SK-N-SH (cell line): Measurements from ENCODE around the gene ATG16L2. TPM values are rescaled to one million over a fixed set of nuclear protein-coding genes. Genes with fewer than 3 reads are reported as not detected.

Experiments used
- CTCF ChIA-PET: fragments of 300-600, 350-600 bp; formaldehyde crosslinking; extraction: SDS; loops from one replicate; lab custom pipeline; 2021; lab: Yijun Ruan, JAX
- POLR2A ChIA-PET: fragments of 350-600 bp; sonication (Branson Sonifier 250); formaldehyde crosslinking; extraction: SDS; loops from one replicate; lab custom pipeline; 2020; ENCODE audit warnings: antibody characterized with exemption, inconsistent platforms; lab: Yijun Ruan, JAX
- DNase-seq: peaks from one replicate; pipeline ENCODE4 v3.0.0; 2012
- H2AFZ ChIP-seq: fragments of 200-600 bp; sonication (generic); 2 replicates; pipeline ENCODE4 v1.8.1; 2016; ENCODE audit warnings: antibody characterized with exemption, mild to moderate bottlenecking, low read depth
- H3F3A ChIP-seq: fragments of 200-600 bp; sonication (generic); replicated peaks from 2 replicates; pipeline ENCODE3; 2016; ENCODE audit warnings: antibody characterized with exemption, mild to moderate bottlenecking; ENCODE audit not compliant: insufficient read depth
- H3K27ac ChIP-seq, 2 experiments: fragments of 200-500 bp in 1 of 2; fragments of 200-600 bp in 1 of 2; sonication (Bioruptor generic) in 1 of 2; sonication (generic), shearing (Covaris generic) in 1 of 2; 2 replicates each; pipeline versions ENCODE4 v1.5.1 to v1.6.1; 2014 to 2016; ENCODE audit warnings: low read depth in 2 of 2, inconsistent platforms in 1 of 2, low read length in 1 of 2, mild to moderate bottlenecking in 1 of 2, mixed read lengths in 1 of 2
- H3K27me3 ChIP-seq: fragments of 200-600 bp; sonication (generic), shearing (Covaris generic); 2 replicates; pipeline ENCODE4 v1.6.1; 2016; ENCODE audit warnings: mixed run types; ENCODE audit not compliant: insufficient read depth
- H3K36me3 ChIP-seq, 2 experiments: fragments of 200-500 bp in 1 of 2; fragments of 200-600 bp in 1 of 2; sonication (Bioruptor generic) in 1 of 2; sonication (generic) in 1 of 2; replicated peaks in 1 of 2; 2 replicates each; pipeline versions ENCODE3 to v1.5.1; 2014 to 2016; ENCODE audit warnings: low read length in 1 of 2, mild to moderate bottlenecking in 1 of 2; ENCODE audit not compliant: insufficient read depth in 2 of 2, control insufficient read depth in 1 of 2
- H3K4me1 ChIP-seq, 2 experiments: fragments of 200-500 bp in 1 of 2; fragments of 200-600 bp in 1 of 2; sonication (Bioruptor generic) in 1 of 2; sonication (generic), shearing (Covaris generic) in 1 of 2; 2 replicates each; pipeline versions ENCODE4 v1.5.1 to v1.6.1; 2014 to 2016; ENCODE audit warnings: low read depth in 1 of 2, low read length in 1 of 2, mixed run types in 1 of 2; ENCODE audit not compliant: insufficient read depth in 2 of 2, control insufficient read depth in 1 of 2
- H3K4me2 ChIP-seq: fragments of 200-600 bp; sonication (generic), shearing (Covaris generic); 2 replicates; pipeline ENCODE4 v1.6.1; 2017; ENCODE audit warnings: mixed run types
- H3K4me3 ChIP-seq, 2 experiments: fragments of 200-500 bp in 1 of 2; fragments of 200-600 bp in 1 of 2; sonication (Bioruptor generic) in 1 of 2; sonication (generic), shearing (Covaris generic) in 1 of 2; 2 replicates each; pipeline versions ENCODE4 v1.5.1 to v1.8.1; 2014 to 2016; ENCODE audit warnings: low read depth in 2 of 2, inconsistent platforms in 1 of 2, low read length in 1 of 2, mild to moderate bottlenecking in 1 of 2, mixed read lengths in 1 of 2, moderate library complexity in 1 of 2
- H3K79me2 ChIP-seq: fragments of 200-600 bp; sonication (generic); 2 replicates; pipeline ENCODE4 v1.8.1; 2017; ENCODE audit warnings: mild to moderate bottlenecking; ENCODE audit not compliant: insufficient read depth
- H3K9ac ChIP-seq: fragments of 200-600 bp; sonication (generic); 2 replicates; pipeline ENCODE4 v1.6.1; 2017; ENCODE audit warnings: mixed run types
- H3K9me2 ChIP-seq: fragments of 200-600 bp; sonication (generic); 2 replicates; pipeline ENCODE4 v1.6.1; 2017; ENCODE audit warnings: mixed run types
- H3K9me3 ChIP-seq: fragments of 200-600 bp; sonication (generic); 2 replicates; pipeline ENCODE4 v1.6.1; 2017; ENCODE audit warnings: mixed run types, mild to moderate bottlenecking, moderate library complexity
- H4K20me1 ChIP-seq: fragments of 200-600 bp; sonication (generic); 2 replicates; pipeline ENCODE4 v1.6.1; 2017; ENCODE audit warnings: mild to moderate bottlenecking, mixed run types; ENCODE audit not compliant: insufficient read depth
- CHD2 ChIP-seq: fragments of 150-350 bp; IDR thresholded peaks from 2 replicates; pipeline ENCODE4 v1.6.1; 2018; ENCODE audit warnings: low read length; ENCODE audit not compliant: partially characterized antibody
- EZH2phosphoT487 ChIP-seq: fragments of 200-600 bp; sonication (generic); IDR thresholded peaks from 2 replicates; pipeline ENCODE4 v1.6.1; 2017; ENCODE audit warnings: low read depth, mixed run types, mild to moderate bottlenecking, antibody characterized with exemption, moderate library complexity, borderline replicate concordance
- FOSL2 ChIP-seq: IDR thresholded peaks from 2 replicates; pipeline ENCODE4 v1.4.0; 2012; ENCODE audit warnings: low read depth, mild to moderate bottlenecking, moderate library complexity, borderline replicate concordance
- FOXM1 ChIP-seq: IDR thresholded peaks from 2 replicates; pipeline ENCODE4 v1.4.0; 2012; ENCODE audit warnings: low read depth, mild to moderate bottlenecking
- GABPA ChIP-seq: IDR thresholded peaks from 2 replicates; pipeline ENCODE4 v1.4.0; 2012; ENCODE audit warnings: low read depth, mild to moderate bottlenecking
- GATA2 ChIP-seq: sonication (generic); formaldehyde crosslinking; IDR thresholded peaks from 2 replicates; pipeline ENCODE4 v1.5.0; 2020; ENCODE audit warnings: mild to moderate bottlenecking, missing genetic modification reagents
- JUND ChIP-seq: IDR thresholded peaks from 2 replicates; pipeline ENCODE4 v1.4.0; 2012
- MAX ChIP-seq: IDR thresholded peaks from 2 replicates; pipeline ENCODE4 v1.4.0; 2012; ENCODE audit warnings: low read depth
- MEF2A ChIP-seq: IDR thresholded peaks from 2 replicates; pipeline ENCODE4 v1.4.0; 2012; ENCODE audit warnings: low read depth, borderline replicate concordance
- NFIC ChIP-seq: IDR thresholded peaks from 2 replicates; pipeline ENCODE4 v1.4.0; 2012; ENCODE audit warnings: borderline replicate concordance
- NRF1 ChIP-seq: IDR thresholded peaks from 2 replicates; pipeline ENCODE4 v1.6.1; 2012; ENCODE audit warnings: low read depth, mild to moderate bottlenecking, low read length
- RXRA ChIP-seq: IDR thresholded peaks from 2 replicates; pipeline ENCODE4 v1.4.0; 2012; ENCODE audit warnings: low read depth, mild to moderate bottlenecking, borderline replicate concordance
- SIN3A ChIP-seq: IDR thresholded peaks from 2 replicates; pipeline ENCODE4 v1.6.1; 2012; ENCODE audit warnings: low read depth, mild to moderate bottlenecking, low read length, moderate library complexity, borderline replicate concordance
- SMC3 ChIP-seq: IDR thresholded peaks from 2 replicates; pipeline ENCODE4 v1.6.1; 2012; ENCODE audit warnings: low read depth, low read length, improper control_type of control experiment
- TAF1 ChIP-seq: IDR thresholded peaks from 2 replicates; pipeline ENCODE4 v1.6.1; 2012; ENCODE audit warnings: low read depth, mild to moderate bottlenecking, low read length, moderate library complexity, borderline replicate concordance
- YY1 ChIP-seq: IDR thresholded peaks from 2 replicates; pipeline ENCODE4 v1.4.0; 2012; ENCODE audit warnings: low read depth, mild to moderate bottlenecking
- WGBS: methylation state at CpG from one replicate; pipeline ENCODE4 v1.1.6; 2017; ENCODE audit warnings: low lambda C conversion rate; 5-methylcytosine and 5-hydroxymethylcytosine counted together
- polyA plus RNA-seq, 3 experiments: library from polyadenylated mRNA; depleted of rRNA; stranded (reverse); fragments of >200 nt; gene quantifications; 2 replicates each; pipeline ENCODE4 v1.2.3, GENCODE V29; 2012
- TF ChIP-seq, protein P1 (sequence below): IDR thresholded peaks from 2 replicates; pipeline ENCODE4 v1.6.1; 2012; ENCODE audit warnings: mild to moderate bottlenecking, low read depth, low read length, moderate library complexity
- TF ChIP-seq, protein P2 (sequence below): fragments of 200-600 bp; sonication (generic); IDR thresholded peaks from 2 replicates; pipeline ENCODE4 v1.6.1; 2017; ENCODE audit warnings: antibody characterized with exemption, mild to moderate bottlenecking, moderate library complexity
- TF ChIP-seq, protein P3 (sequence below): IDR thresholded peaks from 2 replicates; pipeline ENCODE4; 2012

ATG16L2 gene
- polyA plus RNA-seq, 1 of the 3 experiments (the other 2 are of a cell fraction) = 26.9 TPM

DNA sequence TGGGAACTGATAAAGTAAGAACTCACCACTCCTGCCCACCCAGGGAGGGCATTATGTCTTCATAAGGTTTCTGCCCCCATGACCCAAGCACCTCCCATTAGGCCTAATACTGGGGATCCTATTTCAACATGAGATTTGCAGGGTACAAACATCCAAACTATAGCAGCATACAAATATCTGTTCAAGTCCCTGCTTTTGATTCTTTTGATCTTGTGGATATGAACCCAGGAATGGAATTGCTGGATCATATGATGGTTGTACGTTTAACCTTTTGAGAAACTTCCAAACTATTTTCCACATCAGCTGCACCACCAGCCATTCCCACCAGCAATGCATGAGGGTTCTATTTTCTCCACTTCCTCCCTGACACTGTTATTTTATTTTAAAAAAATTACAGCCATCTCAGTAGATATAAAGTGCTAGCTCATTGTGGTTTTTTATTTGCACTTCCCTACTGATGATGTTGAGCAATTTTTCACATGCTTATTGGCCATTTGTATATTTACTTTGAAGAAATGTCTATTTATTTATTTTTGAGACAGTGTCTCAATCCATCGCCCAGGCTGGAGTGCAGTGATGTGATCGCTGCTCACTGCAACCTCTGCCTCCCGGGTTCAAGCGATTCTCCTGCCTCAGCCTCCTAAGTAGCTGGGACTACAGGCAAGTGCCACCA, 7.1 kb upstream of the ATG16L2 start:
- DNase-seq = no peak
- H3K4me2 ChIP-seq = no peak overlapping the region
- H3K27ac ChIP-seq = no peak overlapping the region

GRCh38 chr11:72807792-72808191, 6.4 kb upstream of the ATG16L2 start:
- Histone ChIP-seq H3K9ac (no peak overlapping the region), H3K9me2 (no peaks in the 10 kb centered on the region), H3K9me3 (no peaks in the 10 kb centered on the region), H4K20me1 (no peaks in the 10 kb centered on the region), H3K4me2 (no peak overlapping the region), H3F3A (peaks cover 5% of the 10 kb centered on the region), H3K27me3 (no peaks in the 10 kb centered on the region), H3K4me1 (peaks cover 0 to 7% of the 10 kb centered on the region in 2 experiments; a peak in 2 of 4 replicates), H3K36me3 (no peaks in the 10 kb centered on the region), H3K4me3 (no peak overlapping the region), H3K79me2 (peaks cover 16% of the 10 kb centered on the region; the same call in 1 of the 2 replicates), H3K27ac (no peak overlapping the region), H2AFZ (no peak overlapping the region)
- POLR2A ChIA-PET = no interaction called here
- WGBS = 91% methylated on average over 2 of the region's 2 CpGs
- TF ChIP-seq FOSL2 (no peak), RXRA (no peak), SMC3 (no peak), NRF1 (no peak)
- TF ChIP-seq, protein P1, sequence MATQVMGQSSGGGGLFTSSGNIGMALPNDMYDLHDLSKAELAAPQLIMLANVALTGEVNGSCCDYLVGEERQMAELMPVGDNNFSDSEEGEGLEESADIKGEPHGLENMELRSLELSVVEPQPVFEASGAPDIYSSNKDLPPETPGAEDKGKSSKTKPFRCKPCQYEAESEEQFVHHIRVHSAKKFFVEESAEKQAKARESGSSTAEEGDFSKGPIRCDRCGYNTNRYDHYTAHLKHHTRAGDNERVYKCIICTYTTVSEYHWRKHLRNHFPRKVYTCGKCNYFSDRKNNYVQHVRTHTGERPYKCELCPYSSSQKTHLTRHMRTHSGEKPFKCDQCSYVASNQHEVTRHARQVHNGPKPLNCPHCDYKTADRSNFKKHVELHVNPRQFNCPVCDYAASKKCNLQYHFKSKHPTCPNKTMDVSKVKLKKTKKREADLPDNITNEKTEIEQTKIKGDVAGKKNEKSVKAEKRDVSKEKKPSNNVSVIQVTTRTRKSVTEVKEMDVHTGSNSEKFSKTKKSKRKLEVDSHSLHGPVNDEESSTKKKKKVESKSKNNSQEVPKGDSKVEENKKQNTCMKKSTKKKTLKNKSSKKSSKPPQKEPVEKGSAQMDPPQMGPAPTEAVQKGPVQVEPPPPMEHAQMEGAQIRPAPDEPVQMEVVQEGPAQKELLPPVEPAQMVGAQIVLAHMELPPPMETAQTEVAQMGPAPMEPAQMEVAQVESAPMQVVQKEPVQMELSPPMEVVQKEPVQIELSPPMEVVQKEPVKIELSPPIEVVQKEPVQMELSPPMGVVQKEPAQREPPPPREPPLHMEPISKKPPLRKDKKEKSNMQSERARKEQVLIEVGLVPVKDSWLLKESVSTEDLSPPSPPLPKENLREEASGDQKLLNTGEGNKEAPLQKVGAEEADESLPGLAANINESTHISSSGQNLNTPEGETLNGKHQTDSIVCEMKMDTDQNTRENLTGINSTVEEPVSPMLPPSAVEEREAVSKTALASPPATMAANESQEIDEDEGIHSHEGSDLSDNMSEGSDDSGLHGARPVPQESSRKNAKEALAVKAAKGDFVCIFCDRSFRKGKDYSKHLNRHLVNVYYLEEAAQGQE = no peak
- DNase-seq = no peak
- CTCF ChIA-PET = interaction anchor here (1.1 kb wide), 1 partner anchor 82 kb away, joined by 3 read pairs; no protein-coding TSS in a partner anchor

More for the DNA sequence above, 7.1 kb upstream of the ATG16L2 start:
- peaks cover 11% of the 10 kb centered on the region; the same call in 1 of the 2 replicates for H3K79me2 ChIP-seq
- H3K4me1 ChIP-seq = peaks cover 0 to 2% of the 10 kb centered on the region in 2 experiments; a peak in 1 of 4 replicates
- no peaks in the 10 kb centered on the region for H3K27me3 ChIP-seq
- ChIA-PET POLR2A (no interaction called here), CTCF (interaction anchor here (1.1 kb wide), 1 partner anchor 82 kb away, joined by 3 read pairs; no protein-coding TSS in a partner anchor)
- no peaks in the 10 kb centered on the region for H3K9me3 ChIP-seq
- no peaks in the 10 kb centered on the region for H4K20me1 ChIP-seq
- WGBS = 78% methylated on average over 5 of the region's 5 CpGs
- H3K36me3 ChIP-seq = no peaks in the 10 kb centered on the region
- no peaks in the 10 kb centered on the region for H3K9me2 ChIP-seq
- no peak overlapping the region for H2AFZ ChIP-seq
- peaks cover 5% of the 10 kb centered on the region for H3F3A ChIP-seq
- TF ChIP-seq CHD2 (no peak), GATA2 (CRISPR knock-in tag) (no peak), GABPA (no peak), FOSL2 (no peak), MAX (no peak), NRF1 (no peak), FOXM1 (no peak), JUND (no peak), NFIC (no peak), RXRA (no peak), MEF2A (no peak), TAF1 (no peak), EZH2phosphoT487 (no peak), SIN3A (no peak), YY1 (no peak), SMC3 (no peak)
- TF ChIP-seq, protein P2, sequence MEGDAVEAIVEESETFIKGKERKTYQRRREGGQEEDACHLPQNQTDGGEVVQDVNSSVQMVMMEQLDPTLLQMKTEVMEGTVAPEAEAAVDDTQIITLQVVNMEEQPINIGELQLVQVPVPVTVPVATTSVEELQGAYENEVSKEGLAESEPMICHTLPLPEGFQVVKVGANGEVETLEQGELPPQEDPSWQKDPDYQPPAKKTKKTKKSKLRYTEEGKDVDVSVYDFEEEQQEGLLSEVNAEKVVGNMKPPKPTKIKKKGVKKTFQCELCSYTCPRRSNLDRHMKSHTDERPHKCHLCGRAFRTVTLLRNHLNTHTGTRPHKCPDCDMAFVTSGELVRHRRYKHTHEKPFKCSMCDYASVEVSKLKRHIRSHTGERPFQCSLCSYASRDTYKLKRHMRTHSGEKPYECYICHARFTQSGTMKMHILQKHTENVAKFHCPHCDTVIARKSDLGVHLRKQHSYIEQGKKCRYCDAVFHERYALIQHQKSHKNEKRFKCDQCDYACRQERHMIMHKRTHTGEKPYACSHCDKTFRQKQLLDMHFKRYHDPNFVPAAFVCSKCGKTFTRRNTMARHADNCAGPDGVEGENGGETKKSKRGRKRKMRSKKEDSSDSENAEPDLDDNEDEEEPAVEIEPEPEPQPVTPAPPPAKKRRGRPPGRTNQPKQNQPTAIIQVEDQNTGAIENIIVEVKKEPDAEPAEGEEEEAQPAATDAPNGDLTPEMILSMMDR = no peak
- TF ChIP-seq, protein P3, sequence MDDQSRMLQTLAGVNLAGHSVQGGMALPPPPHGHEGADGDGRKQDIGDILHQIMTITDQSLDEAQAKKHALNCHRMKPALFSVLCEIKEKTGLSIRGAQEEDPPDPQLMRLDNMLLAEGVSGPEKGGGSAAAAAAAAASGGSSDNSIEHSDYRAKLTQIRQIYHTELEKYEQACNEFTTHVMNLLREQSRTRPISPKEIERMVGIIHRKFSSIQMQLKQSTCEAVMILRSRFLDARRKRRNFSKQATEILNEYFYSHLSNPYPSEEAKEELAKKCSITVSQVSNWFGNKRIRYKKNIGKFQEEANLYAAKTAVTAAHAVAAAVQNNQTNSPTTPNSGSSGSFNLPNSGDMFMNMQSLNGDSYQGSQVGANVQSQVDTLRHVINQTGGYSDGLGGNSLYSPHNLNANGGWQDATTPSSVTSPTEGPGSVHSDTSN = no peak
- H3K4me3 ChIP-seq = no peak overlapping the region
- H3K9ac ChIP-seq = no peak overlapping the region
